ENCODE measurements around the gene ROR2.

ROR2 gene

DNA sequence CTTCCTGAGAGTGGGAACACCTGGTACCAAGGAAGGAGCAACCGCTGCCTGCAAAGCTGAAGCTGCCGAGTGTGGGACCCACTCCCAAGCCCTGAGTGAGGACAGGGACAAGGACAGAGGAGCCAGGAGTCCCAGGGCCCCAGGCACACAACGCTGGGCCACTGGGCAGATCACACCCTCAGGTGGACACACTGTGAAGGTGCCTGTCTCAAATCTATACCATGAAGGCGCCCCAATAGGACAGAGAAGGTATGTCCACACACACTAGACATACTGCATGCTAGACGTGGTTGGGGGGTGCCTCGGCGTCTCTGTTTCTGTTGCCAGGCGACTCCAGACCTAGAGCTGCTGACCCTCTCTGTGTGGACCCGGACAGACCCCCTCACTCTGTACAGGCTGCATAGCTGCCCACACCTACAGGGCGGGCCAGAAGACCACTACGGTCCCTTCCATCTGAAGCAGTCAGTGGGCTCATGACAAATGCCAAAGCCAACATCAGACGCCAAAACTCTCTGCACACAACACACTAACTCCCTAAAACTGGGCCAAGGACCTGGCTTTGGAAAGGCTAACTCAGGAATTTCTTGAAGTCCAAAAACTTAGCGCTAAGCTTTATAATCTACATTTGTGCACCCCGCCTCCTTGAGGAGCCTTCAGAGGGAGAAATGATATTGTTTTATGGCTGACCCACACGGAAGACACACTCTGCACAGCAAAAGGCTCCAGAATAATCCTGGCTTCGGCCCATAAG is 60.7 kb downstream of the ROR2 start:
- TF ChIP-seq SPI1 (IDR thresholded peaks at IDR 0.05; ENCODE audit: low read depth, low read length) = no peak
- FAIRE-seq (no peak), DNase-seq (ENCODE audit: insufficient read length, low spot score) (no peak)

DNA sequence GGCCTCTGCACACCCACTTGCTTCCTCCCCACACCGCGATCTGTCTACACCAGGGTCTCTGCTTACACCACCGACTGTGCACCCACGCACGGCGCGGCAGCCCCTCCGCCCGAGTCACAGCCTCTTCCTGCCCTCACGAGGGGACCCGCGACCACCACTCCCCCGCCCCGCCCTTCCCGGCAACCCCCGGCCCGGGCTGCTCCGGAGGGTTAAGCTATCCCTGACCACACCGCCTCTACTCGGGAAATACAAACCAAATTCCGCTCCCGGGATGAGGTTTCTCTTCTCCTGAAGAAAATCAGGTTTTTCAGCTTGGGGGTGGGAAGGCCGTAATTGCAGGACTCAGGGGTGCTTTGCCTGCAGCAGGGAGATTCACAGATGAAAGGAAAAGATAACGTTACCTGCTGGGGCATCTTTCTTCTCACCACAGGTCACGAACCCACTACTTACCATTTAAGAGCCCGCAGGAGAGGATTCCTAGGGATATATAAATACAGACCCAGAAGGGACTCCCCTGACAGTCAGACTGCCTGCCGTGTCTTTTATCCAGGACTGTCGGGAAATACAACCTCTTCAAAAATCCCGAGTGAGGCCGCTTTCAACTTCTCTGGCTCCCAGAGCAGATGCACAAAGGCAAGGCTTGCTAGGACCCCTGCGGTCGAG is 63.5 kb downstream of the ROR2 start:
- TF ChIP-seq POU2F2 (IDR thresholded peaks at IDR 0.05; ENCODE audit: low read depth, low read length) = no peak
- TF ChIP-seq SPI1 (IDR thresholded peaks at IDR 0.05; ENCODE audit: low read depth, low read length) = no peak
- TF ChIP-seq PAX5 (IDR thresholded peaks at IDR 0.05; ENCODE audit: insufficient read depth, low read length, severe bottlenecking) = no peak
- TF ChIP-seq POLR2AphosphoS5 (IDR thresholded peaks at IDR 0.05; ENCODE audit: low read depth, low read length) = no peak
- TF ChIP-seq TAF1 (IDR thresholded peaks at IDR 0.05; ENCODE audit: low read depth, low read length) = no peak
- no peak for TF ChIP-seq POLR2A (IDR thresholded peaks at IDR 0.05; ENCODE audit: low read depth, low read length)
- FAIRE-seq (no peak), DNase-seq (ENCODE audit: insufficient read length, low spot score) (no peak)

DNA sequence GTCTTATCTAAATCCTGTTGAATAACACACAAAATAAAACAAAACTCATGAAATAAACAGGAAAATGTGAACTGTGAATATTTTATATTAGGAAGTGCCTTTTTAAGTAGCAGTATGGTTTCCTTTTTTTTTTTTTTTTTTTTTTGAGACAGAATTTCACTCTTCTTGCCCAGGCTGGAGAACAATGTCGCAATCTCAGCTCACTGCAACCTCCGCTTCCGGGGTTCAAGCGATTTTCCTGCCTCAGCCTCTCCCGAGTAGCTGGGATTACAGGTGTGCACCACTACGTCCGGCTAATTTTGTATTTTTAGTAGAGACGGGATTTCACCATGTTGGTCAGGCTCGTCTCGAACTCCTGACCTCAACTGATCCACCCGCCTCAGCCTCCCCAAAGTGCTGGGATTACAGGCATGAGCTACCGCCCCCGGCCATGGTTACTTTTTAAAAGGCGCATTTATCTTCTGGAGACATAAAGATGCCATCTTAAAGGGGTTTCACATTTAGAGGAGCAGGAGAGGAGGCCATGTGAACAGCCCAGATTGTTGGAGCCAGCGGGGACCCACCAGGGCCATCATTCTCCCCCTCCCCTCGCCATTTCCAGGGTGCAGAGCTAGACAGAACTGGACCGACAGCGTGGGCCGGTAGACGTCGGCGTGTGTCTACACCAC is 64.1 kb downstream of the ROR2 start:
- DNase-seq (ENCODE audit: insufficient read length, low spot score) = no peak
- TF ChIP-seq PAX5 (IDR thresholded peaks at IDR 0.05; ENCODE audit: insufficient read depth, low read length, severe bottlenecking) (no peak), POU2F2 (IDR thresholded peaks at IDR 0.05; ENCODE audit: low read depth, low read length) (no peak), POLR2A (IDR thresholded peaks at IDR 0.05; ENCODE audit: low read depth, low read length) (no peak), TAF1 (IDR thresholded peaks at IDR 0.05; ENCODE audit: low read depth, low read length) (no peak), POLR2AphosphoS5 (IDR thresholded peaks at IDR 0.05; ENCODE audit: low read depth, low read length) (no peak), SPI1 (IDR thresholded peaks at IDR 0.05; ENCODE audit: low read depth, low read length) (no peak)
- no peak for FAIRE-seq

DNA sequence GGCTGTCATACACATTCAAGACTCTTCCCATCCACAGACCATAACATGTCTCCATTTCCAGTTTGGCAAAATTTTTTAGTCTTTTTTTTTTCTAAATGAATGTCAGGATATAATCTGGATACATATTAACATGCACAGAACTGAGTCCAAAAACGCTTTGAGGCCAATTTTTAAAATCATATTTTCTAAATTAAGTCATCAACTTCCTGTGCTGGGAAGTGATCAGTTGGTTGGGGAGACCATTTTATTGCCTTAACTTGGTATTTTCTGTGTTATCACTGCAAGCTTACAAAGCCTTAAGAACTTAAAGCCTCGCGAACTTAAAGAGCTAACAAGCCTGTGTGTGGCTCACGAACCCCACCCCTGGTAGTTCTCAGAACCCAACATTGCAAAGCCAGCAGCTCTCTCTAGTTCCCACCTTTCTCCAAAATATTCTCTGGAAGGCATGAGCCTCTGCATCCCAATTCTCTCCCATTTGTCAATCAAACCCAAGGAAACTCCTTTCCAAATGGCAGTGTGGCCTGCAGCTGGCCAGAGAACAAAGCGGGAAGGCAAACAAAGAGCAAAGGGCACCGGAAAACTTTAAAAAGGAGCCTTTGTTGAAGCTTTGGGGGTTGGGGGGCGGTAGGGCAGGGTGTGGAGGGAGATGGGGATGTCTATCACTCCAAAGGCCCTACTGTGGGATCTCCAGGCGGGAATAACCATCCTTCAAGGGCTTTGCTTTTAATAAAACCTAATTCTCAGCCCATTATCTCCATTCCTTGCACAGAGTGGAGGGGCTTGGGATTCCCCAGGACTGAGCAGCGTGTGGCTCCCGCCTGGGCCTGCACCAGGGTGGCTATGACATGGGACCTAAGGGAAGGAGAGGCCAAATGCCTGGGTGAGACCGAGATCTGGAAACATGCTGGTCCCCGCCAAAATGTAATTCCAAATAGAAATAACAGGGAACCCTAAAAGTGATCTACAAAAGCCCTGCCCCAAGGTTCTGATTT is 65.0 kb downstream of the ROR2 start:
- FAIRE-seq = no peak
- no peak for TF ChIP-seq POU2F2 (IDR thresholded peaks at IDR 0.05; ENCODE audit: low read depth, low read length)
- no peak for TF ChIP-seq TAF1 (IDR thresholded peaks at IDR 0.05; ENCODE audit: low read depth, low read length)
- no peak for TF ChIP-seq POLR2A (IDR thresholded peaks at IDR 0.05; ENCODE audit: low read depth, low read length)
- no peak for TF ChIP-seq SPI1 (IDR thresholded peaks at IDR 0.05; ENCODE audit: low read depth, low read length)
- no peak for TF ChIP-seq POLR2AphosphoS5 (IDR thresholded peaks at IDR 0.05; ENCODE audit: low read depth, low read length)
- TF ChIP-seq PAX5 (IDR thresholded peaks at IDR 0.05; ENCODE audit: insufficient read depth, low read length, severe bottlenecking) = no peak
- no peak for DNase-seq (ENCODE audit: insufficient read length, low spot score)

DNA sequence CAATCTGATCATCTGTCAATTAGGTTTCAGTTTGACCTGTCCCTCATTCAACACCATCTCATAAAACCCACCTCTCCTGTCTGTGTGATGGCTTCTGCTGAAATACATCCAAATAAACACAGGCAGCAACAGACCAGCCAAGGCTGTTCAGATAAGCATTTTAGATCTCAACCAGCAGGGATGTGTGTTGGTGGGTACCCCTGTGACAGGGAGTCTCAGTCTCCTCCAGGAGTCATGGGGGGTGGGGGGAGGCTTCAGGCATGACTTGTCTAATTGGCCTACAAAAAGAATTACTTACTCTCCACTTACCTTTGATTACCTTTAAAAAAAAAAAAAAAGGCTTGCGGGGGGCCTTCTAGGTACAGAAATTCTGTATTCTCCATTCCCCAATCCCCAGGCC is 65.9 kb downstream of the ROR2 start:
- FAIRE-seq (no peak), DNase-seq (ENCODE audit: insufficient read length, low spot score) (no peak)
- TF ChIP-seq SPI1 (IDR thresholded peaks at IDR 0.05; ENCODE audit: low read depth, low read length) (no peak), POLR2AphosphoS5 (IDR thresholded peaks at IDR 0.05; ENCODE audit: low read depth, low read length) (no peak), POU2F2 (IDR thresholded peaks at IDR 0.05; ENCODE audit: low read depth, low read length) (no peak), POLR2A (IDR thresholded peaks at IDR 0.05; ENCODE audit: low read depth, low read length) (no peak), TAF1 (IDR thresholded peaks at IDR 0.05; ENCODE audit: low read depth, low read length) (no peak), PAX5 (IDR thresholded peaks at IDR 0.05; ENCODE audit: insufficient read depth, low read length, severe bottlenecking) (no peak)

DNA sequence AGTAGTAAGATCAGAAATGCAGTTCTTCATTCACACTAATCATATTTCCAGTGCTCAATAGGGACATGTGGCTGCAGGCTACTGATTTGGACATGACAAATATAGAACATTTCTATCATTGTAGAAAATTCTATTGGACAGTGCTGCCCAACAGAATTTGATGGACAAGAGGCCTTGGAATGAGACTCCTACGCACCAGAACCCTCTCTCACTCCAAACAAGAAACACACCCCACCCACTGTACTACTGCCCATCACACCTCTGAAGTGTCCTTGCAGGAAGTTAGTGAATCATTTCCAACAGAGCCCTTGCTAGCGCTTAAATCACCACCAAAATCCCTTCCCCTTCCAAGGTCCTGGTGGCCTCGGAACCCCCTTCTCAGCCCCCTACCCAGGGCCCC is 66.5 kb downstream of the ROR2 start:
- DNase-seq (ENCODE audit: insufficient read length, low spot score) (no peak), FAIRE-seq (no peak)
- TF ChIP-seq POLR2AphosphoS5 (IDR thresholded peaks at IDR 0.05; ENCODE audit: low read depth, low read length) = no peak
- TF ChIP-seq TAF1 (IDR thresholded peaks at IDR 0.05; ENCODE audit: low read depth, low read length) = no peak
- TF ChIP-seq SPI1 (IDR thresholded peaks at IDR 0.05; ENCODE audit: low read depth, low read length) = no peak
- TF ChIP-seq POU2F2 (IDR thresholded peaks at IDR 0.05; ENCODE audit: low read depth, low read length) = no peak
- TF ChIP-seq POLR2A (IDR thresholded peaks at IDR 0.05; ENCODE audit: low read depth, low read length) = no peak
- no peak for TF ChIP-seq PAX5 (IDR thresholded peaks at IDR 0.05; ENCODE audit: insufficient read depth, low read length, severe bottlenecking)

DNA sequence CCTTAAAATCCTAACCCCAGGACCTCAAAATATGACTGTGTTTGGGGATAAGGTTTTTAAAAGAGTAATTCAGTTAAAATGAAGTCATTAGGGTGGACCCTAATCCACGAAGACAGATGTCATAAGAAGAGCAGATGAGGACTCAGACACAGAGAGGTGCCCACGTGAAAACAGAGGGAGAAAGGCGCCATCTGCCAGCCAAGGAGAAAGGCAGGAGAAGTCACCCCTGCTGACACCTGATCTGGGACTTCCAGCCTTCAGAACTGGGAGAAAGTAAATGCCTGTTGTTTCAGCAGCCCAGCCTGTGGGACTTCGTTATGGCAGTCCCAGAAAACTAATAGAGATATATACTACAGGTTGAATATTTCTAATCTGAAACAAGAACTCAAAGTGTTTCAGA is 67.4 kb downstream of the ROR2 start:
- no peak for FAIRE-seq
- no peak for DNase-seq (ENCODE audit: insufficient read length, low spot score)
- no peak for TF ChIP-seq POLR2AphosphoS5 (IDR thresholded peaks at IDR 0.05; ENCODE audit: low read depth, low read length)
- no peak for TF ChIP-seq PAX5 (IDR thresholded peaks at IDR 0.05; ENCODE audit: insufficient read depth, low read length, severe bottlenecking)
- TF ChIP-seq SPI1 (IDR thresholded peaks at IDR 0.05; ENCODE audit: low read depth, low read length) = no peak
- TF ChIP-seq TAF1 (IDR thresholded peaks at IDR 0.05; ENCODE audit: low read depth, low read length) = no peak
- TF ChIP-seq POLR2A (IDR thresholded peaks at IDR 0.05; ENCODE audit: low read depth, low read length) = no peak
- no peak for TF ChIP-seq POU2F2 (IDR thresholded peaks at IDR 0.05; ENCODE audit: low read depth, low read length)

DNA sequence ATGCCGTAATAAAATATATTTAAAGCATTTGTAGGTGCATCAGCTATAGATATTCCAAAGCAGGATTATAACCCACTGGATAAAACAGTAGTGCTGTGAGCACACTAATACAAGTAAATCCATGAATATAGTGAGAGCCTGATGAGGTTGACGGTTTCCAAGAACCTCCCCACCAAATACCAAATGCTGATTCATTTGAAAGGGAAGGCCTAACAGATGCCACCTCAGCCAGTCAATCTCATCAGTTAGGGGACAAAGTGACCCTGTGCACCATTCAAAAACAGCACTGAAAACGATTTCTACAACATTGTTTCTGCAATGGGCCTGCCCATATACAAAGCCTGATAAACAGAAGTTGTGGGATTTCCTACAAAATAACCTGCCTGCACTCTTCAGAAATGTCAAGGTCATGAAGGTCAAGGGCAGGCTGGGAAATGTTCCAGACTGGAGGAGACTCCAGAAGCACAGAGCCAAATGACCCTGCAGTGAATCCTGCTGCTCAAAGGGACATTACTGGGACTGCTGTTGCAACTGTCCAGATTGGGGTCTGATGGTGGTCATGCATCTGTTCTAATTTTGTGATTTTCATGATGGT is 69.6 kb downstream of the ROR2 start:
- no peak for TF ChIP-seq PAX5 (IDR thresholded peaks at IDR 0.05; ENCODE audit: insufficient read depth, low read length, severe bottlenecking)
- no peak for TF ChIP-seq SPI1 (IDR thresholded peaks at IDR 0.05; ENCODE audit: low read depth, low read length)
- no peak for TF ChIP-seq TAF1 (IDR thresholded peaks at IDR 0.05; ENCODE audit: low read depth, low read length)
- TF ChIP-seq POLR2AphosphoS5 (IDR thresholded peaks at IDR 0.05; ENCODE audit: low read depth, low read length) = no peak
- no peak for TF ChIP-seq POLR2A (IDR thresholded peaks at IDR 0.05; ENCODE audit: low read depth, low read length)
- no peak for TF ChIP-seq POU2F2 (IDR thresholded peaks at IDR 0.05; ENCODE audit: low read depth, low read length)
- FAIRE-seq = no peak
- DNase-seq (ENCODE audit: insufficient read length, low spot score) = no peak
